H1 (cell line): ENCODE results near the gene ILKAP. TPM values are rescaled to one million over a fixed set of nuclear protein-coding genes. Genes with fewer than 3 reads are reported as not detected.

ENCODE experiments used
- CTCF ChIA-PET: fragments of 300-600 bp; sonication (Branson Sonifier 250); formaldehyde crosslinking; loops from one replicate; lab custom pipeline; 2021; ENCODE audit not compliant: partially characterized antibody; lab: Charles Lee
- POLR2A ChIA-PET: fragments of 300-600 bp; sonication (Branson Sonifier 250); formaldehyde crosslinking; loops from one replicate; lab custom pipeline; 2021; ENCODE audit warnings: inconsistent platforms; ENCODE audit not compliant: partially characterized antibody; lab: Charles Lee
- DNase-seq, 2 experiments: peaks; one replicate each; pipeline versions ENCODE4 v3.0.0 to v3.0.0-alpha.2; 2010 to 2022; ENCODE audit warnings: low spot score in 2 of 2, low read depth in 1 of 2, mixed read lengths in 1 of 2
- FAIRE-seq: peaks from 2 replicates; lab custom pipeline; 2011; peaks lifted over from hg19 to GRCh38; lab: Jason Lieb, UNC
- H2AFZ ChIP-seq: 2 replicates; pipeline ENCODE4 v1.8.1; 2012; ENCODE audit warnings: low read length, inconsistent platforms
- H2AK5ac ChIP-seq: 2 replicates; pipeline ENCODE4 v1.6.1; 2013; ENCODE audit warnings: low read depth, low read length
- H2BK120ac ChIP-seq: replicated peaks from 2 replicates; pipeline ENCODE3; 2013; ENCODE audit warnings: low read depth, low read length, inconsistent platforms
- H2BK12ac ChIP-seq: 2 replicates; pipeline ENCODE4 v1.6.1; 2013; ENCODE audit warnings: low read depth, low read length
- H2BK15ac ChIP-seq: 2 replicates; pipeline ENCODE4 v1.6.1; 2013; ENCODE audit warnings: low read length
- H2BK20ac ChIP-seq: 2 replicates; pipeline ENCODE4 v1.6.1; 2013; ENCODE audit warnings: low read length
- H2BK5ac ChIP-seq: 2 replicates; pipeline ENCODE4 v1.6.1; 2013; ENCODE audit warnings: low read depth, low read length
- H3K14ac ChIP-seq: 2 replicates; pipeline ENCODE4 v1.6.1; 2013; ENCODE audit warnings: inconsistent platforms; ENCODE audit not compliant: insufficient read length
- H3K18ac ChIP-seq: 2 replicates; pipeline ENCODE4 v1.6.1; 2013; ENCODE audit warnings: low read length; ENCODE audit errors: extremely low read depth
- H3K23ac ChIP-seq: 2 replicates; pipeline ENCODE4 v1.6.1; 2013; ENCODE audit warnings: inconsistent platforms; ENCODE audit not compliant: insufficient read length
- H3K23me2 ChIP-seq: 2 replicates; pipeline ENCODE4 v1.6.1; 2013; ENCODE audit warnings: low read depth, low read length
- H3K27ac ChIP-seq: 2 replicates; pipeline ENCODE4 v1.6.1; 2011; ENCODE audit warnings: low read depth, low read length, inconsistent platforms
- H3K27me3 ChIP-seq, 4 experiments: replicated peaks in 1 of 4; 1 replicate in 1 of 4; 2 replicates in 3 of 4; pipeline versions ENCODE4 v1.6.1 to v1.8.1; 2011 to 2013; ENCODE audit warnings: low read length in 3 of 4, mild to moderate bottlenecking in 3 of 4, inconsistent platforms in 2 of 4, mixed read lengths in 2 of 4, moderate library complexity in 1 of 4; ENCODE audit not compliant: control insufficient read depth in 3 of 4, insufficient read depth in 3 of 4; ENCODE audit errors: extremely low read depth in 1 of 4
- H3K36me3 ChIP-seq, 4 experiments: 2 replicates each; pipeline versions ENCODE4 v1.6.1 to v1.8.1; 2011 to 2013; ENCODE audit warnings: mild to moderate bottlenecking in 4 of 4, low read length in 3 of 4, moderate library complexity in 2 of 4, control low read depth in 1 of 4, inconsistent platforms in 1 of 4; ENCODE audit not compliant: insufficient read depth in 4 of 4, control insufficient read depth in 2 of 4
- H3K4ac ChIP-seq: replicated peaks from 2 replicates; pipeline ENCODE3; 2013; ENCODE audit warnings: low read length, low read depth, mixed read lengths, inconsistent platforms; ENCODE audit not compliant: insufficient read length
- H3K4me1 ChIP-seq, 4 experiments: replicated peaks in 1 of 4; 1 replicate in 1 of 4; 2 replicates in 3 of 4; pipeline versions ENCODE4 v1.6.1 to v1.8.1; 2011 to 2013; ENCODE audit warnings: low read length in 3 of 4, inconsistent platforms in 2 of 4, mixed read lengths in 1 of 4; ENCODE audit not compliant: insufficient read depth in 4 of 4, control insufficient read depth in 3 of 4
- H3K4me2 ChIP-seq, 2 experiments: 2 replicates each; pipeline versions ENCODE4 v1.6.1 to v1.8.1; 2011 to 2013; ENCODE audit warnings: low read depth in 2 of 2, low read length in 2 of 2, control low read depth in 1 of 2, inconsistent platforms in 1 of 2, mild to moderate bottlenecking in 1 of 2; ENCODE audit not compliant: insufficient read depth in 1 of 2
- H3K4me3 ChIP-seq, 4 experiments: fragments of 200-600, 300-600 bp in 1 of 4; sonication (generic), shearing (Covaris generic), sonication (Bioruptor Twin) in 1 of 4; 2 replicates each; pipeline versions ENCODE4 v1.5.1 to v1.8.1; 2011 to 2016; ENCODE audit warnings: low read length in 4 of 4, low read depth in 3 of 4, control low read depth in 2 of 4, inconsistent platforms in 2 of 4, mild to moderate bottlenecking in 2 of 4, mixed read lengths in 1 of 4, moderate library complexity in 1 of 4; ENCODE audit not compliant: insufficient read depth in 2 of 4; ENCODE audit errors: extremely low read depth in 1 of 4
- H3K56ac ChIP-seq: replicated peaks from 2 replicates; pipeline ENCODE3; 2013; ENCODE audit warnings: low read depth, mild to moderate bottlenecking, mixed read lengths, low read length, inconsistent platforms; ENCODE audit not compliant: insufficient read length
- H3K79me1 ChIP-seq: 2 replicates; pipeline ENCODE4 v1.6.1; 2013; ENCODE audit warnings: low read depth, low read length, control low read depth
- H3K79me2 ChIP-seq, 2 experiments: 2 replicates each; pipeline versions ENCODE4 v1.6.1 to v1.8.1; 2012 to 2013; ENCODE audit warnings: low read length in 2 of 2, mild to moderate bottlenecking in 2 of 2, inconsistent platforms in 1 of 2; ENCODE audit not compliant: insufficient read depth in 2 of 2, control insufficient read depth in 1 of 2
- H3K9ac ChIP-seq, 4 experiments: replicated peaks in 1 of 4; 1 replicate in 1 of 4; 2 replicates in 3 of 4; pipeline versions ENCODE4 v1.6.1 to v1.8.1; 2011 to 2013; ENCODE audit warnings: low read depth in 3 of 4, low read length in 3 of 4, control low read depth in 2 of 4, mild to moderate bottlenecking in 2 of 4, moderate library complexity in 2 of 4, inconsistent platforms in 1 of 4; ENCODE audit errors: extremely low read depth in 1 of 4
- H3K9me3 ChIP-seq, 2 experiments: 2 replicates each; pipeline versions ENCODE4 v1.6.1 to v1.8.1; 2012 to 2013; ENCODE audit warnings: mild to moderate bottlenecking in 2 of 2, moderate library complexity in 2 of 2, control low read depth in 1 of 2, inconsistent platforms in 1 of 2, low read depth in 1 of 2, low read length in 1 of 2, mixed read lengths in 1 of 2; ENCODE audit not compliant: insufficient read depth in 2 of 2
- H4K20me1 ChIP-seq, 2 experiments: replicated peaks in 1 of 2; 2 replicates each; pipeline versions ENCODE3 to v1.8.1; 2011 to 2013; ENCODE audit warnings: inconsistent platforms in 2 of 2, low read length in 2 of 2, mild to moderate bottlenecking in 1 of 2; ENCODE audit not compliant: insufficient read depth in 2 of 2, control insufficient read depth in 1 of 2
- H4K5ac ChIP-seq: 2 replicates; pipeline ENCODE4 v1.6.1; 2013; ENCODE audit warnings: low read length, low read depth, mixed read lengths, inconsistent platforms; ENCODE audit not compliant: insufficient read length
- H4K8ac ChIP-seq: 2 replicates; pipeline ENCODE4 v1.8.0; 2013; ENCODE audit warnings: mild to moderate bottlenecking, moderate library complexity, low read length, inconsistent platforms; ENCODE audit not compliant: insufficient read depth; ENCODE audit errors: extremely low read depth
- H4K91ac ChIP-seq: replicated peaks from 2 replicates; pipeline ENCODE3; 2013; ENCODE audit warnings: low read length, mixed read lengths, inconsistent platforms; ENCODE audit not compliant: insufficient read length
- EZH2 ChIP-seq: fragments of 200-600 bp; sonication (generic); IDR thresholded peaks from 2 replicates; pipeline ENCODE4 v1.7.1; 2012; ENCODE audit warnings: low read depth, mild to moderate bottlenecking, moderate library complexity, low read length, inconsistent platforms; ENCODE audit not compliant: severe bottlenecking
- HDAC2 ChIP-seq, 2 experiments: fragments of 300-600 bp in 1 of 2; sonication (generic) in 1 of 2; IDR thresholded peaks; 2 replicates each; pipeline ENCODE4 v1.6.1; 2011 to 2012; ENCODE audit warnings: low read depth in 2 of 2, low read length in 2 of 2, mild to moderate bottlenecking in 2 of 2, moderate library complexity in 2 of 2, borderline replicate concordance in 1 of 2, inconsistent platforms in 1 of 2
- POU5F1 ChIP-seq: IDR thresholded peaks from 2 replicates; pipeline ENCODE4 v1.6.1; 2011; ENCODE audit warnings: low read depth, mild to moderate bottlenecking, low read length, moderate library complexity
- RAD21 ChIP-seq, 2 experiments: IDR thresholded peaks in 1 of 2; conservative IDR thresholded peaks in 1 of 2; 2 replicates each; pipeline ENCODE4 v1.6.1; 2011; ENCODE audit warnings: low read depth in 2 of 2, low read length in 2 of 2, improper control_type of control experiment in 1 of 2, inconsistent platforms in 1 of 2, mild to moderate bottlenecking in 1 of 2, moderate library complexity in 1 of 2
- RFX5 ChIP-seq: IDR thresholded peaks from 2 replicates; pipeline ENCODE4 v1.6.1; 2011; ENCODE audit warnings: low read depth, low read length, improper control_type of control experiment, borderline replicate concordance
- WGBS, 2 experiments: shearing (Covaris generic) in 1 of 2; methylation state at CpG; one replicate each; pipeline versions ENCODE4 v1.1.6 to v1.1.7; 2013 to 2015; ENCODE audit warnings: low lambda C conversion rate in 2 of 2, mixed read lengths in 2 of 2, inconsistent platforms in 1 of 2, low coverage in 1 of 2, missing lambda C conversion rate in 1 of 2; ENCODE audit not compliant: insufficient replicate concordance in 2 of 2, insufficient coverage in 1 of 2, insufficient read length in 1 of 2; ENCODE audit errors: extremely low coverage in 1 of 2, missing lambda C conversion rate in 1 of 2; 5-methylcytosine and 5-hydroxymethylcytosine counted together
- polyA plus RNA-seq, 7 experiments: library from polyadenylated mRNA; depleted of rRNA in 3 of 7; stranded (reverse) in 5 of 7; unstranded in 2 of 7; fragments of >200 nt in 5 of 7; fragments of 200-250 nt in 2 of 7; gene quantifications; 1 replicate in 5 of 7; 2 replicates in 1 of 7; 4 replicates in 1 of 7; pipeline versions ENCODE4 v1.2.1 to v1.2.3, GENCODE V29; 2011 to 2013; ENCODE audit warnings: missing spikeins in 2 of 7, mixed read lengths in 2 of 7
- total RNA-seq: library from RNA; stranded (reverse); fragmentation: NEBNext Ultra II Directional; extraction: Animal tissue kit (Norgen Biotek cat#: 25700); gene quantifications from 2 replicates; pipeline ENCODE4 v1.2.1, GENCODE V29; 2021
- TF ChIP-seq, protein P1 (sequence below), 3 experiments: IDR thresholded peaks; 1 replicate in 2 of 3; 2 replicates in 1 of 3; pipeline versions ENCODE4 v1.5.1 to v1.6.1; 2011; ENCODE audit warnings: low read length in 3 of 3, mild to moderate bottlenecking in 3 of 3, inconsistent platforms in 2 of 3, low read depth in 1 of 3, moderate library complexity in 1 of 3; ENCODE audit not compliant: insufficient read depth in 1 of 3; ENCODE audit errors: control extremely low read depth in 1 of 3
- TF ChIP-seq, protein P2 (sequence below): IDR thresholded peaks from 2 replicates; pipeline ENCODE4 v1.6.1; 2012; ENCODE audit warnings: inconsistent platforms

Gene ILKAP
- total and polyA plus RNA-seq, 2 of the 8 experiments (the other 6 are each of a cell fraction or from before 2014, with no cell fraction given), result 23.5 to 33.8 TPM

DNA sequence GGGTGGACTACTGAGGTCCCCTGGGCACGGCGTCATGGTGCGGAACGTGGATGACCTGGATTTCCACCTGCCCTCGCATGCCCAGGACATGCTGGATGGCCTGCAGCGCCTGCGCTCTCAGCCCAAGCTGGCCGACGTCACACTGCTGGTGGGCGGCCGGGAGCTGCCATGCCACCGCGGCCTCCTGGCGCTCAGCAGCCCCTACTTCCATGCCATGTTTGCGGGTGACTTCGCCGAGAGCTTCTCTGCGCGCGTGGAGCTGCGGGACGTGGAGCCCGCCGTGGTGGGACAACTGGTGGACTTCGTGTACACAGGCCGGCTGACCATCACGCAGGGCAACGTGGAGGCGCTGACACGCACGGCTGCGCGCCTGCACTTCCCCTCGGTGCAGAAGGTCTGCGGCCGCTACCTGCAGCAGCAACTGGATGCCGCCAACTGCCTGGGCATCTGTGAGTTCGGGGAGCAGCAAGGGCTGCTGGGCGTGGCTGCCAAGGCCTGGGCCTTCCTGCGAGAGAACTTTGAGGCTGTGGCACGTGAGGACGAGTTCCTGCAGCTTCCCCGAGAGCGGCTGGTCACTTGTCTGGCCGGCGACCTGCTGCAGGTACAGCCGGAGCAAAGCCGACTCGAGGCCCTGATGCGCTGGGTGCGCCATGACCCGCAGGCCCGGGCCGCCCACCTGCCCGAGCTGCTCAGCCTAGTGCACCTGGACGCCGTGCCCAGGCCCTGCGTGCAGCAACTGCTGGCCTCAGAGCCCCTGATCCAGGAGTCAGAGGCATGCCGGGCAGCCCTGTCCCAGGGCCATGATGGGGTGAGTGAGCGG lies 62.6 kb downstream of the ILKAP start:
- Histone ChIP-seq H3K23me2 (no peaks in the 10 kb centered on the region), H3K4me1 (no peaks in the 10 kb centered on the region), H3K4ac (no peak overlapping the region), H2BK20ac (no peak overlapping the region), H4K5ac (no peak overlapping the region), H3K9me3 (no peaks in the 10 kb centered on the region), H3K4me3 (no peak overlapping the region), H3K9ac (no peak overlapping the region; a peak in 1 of 7 replicates), H3K14ac (no peak overlapping the region), H3K36me3 (no peaks in the 10 kb centered on the region; a peak in 1 of 8 replicates), H4K20me1 (no peaks in the 10 kb centered on the region), H2AK5ac (no peak overlapping the region), H2BK15ac (no peak overlapping the region), H3K56ac (no peak overlapping the region), H2BK12ac (peak overlapping the region; percentile 17; the same call in 1 of the 2 replicates), H3K23ac (no peak overlapping the region), H2BK120ac (no peak overlapping the region), H4K8ac (no peak overlapping the region), H3K27me3 (no peaks in the 10 kb centered on the region), H2BK5ac (peak overlapping the region; percentile 21; the same call in 1 of the 2 replicates), H3K27ac (no peak overlapping the region), H3K18ac (no peak overlapping the region), H4K91ac (no peak overlapping the region), H3K79me1 (no peaks in the 10 kb centered on the region), H3K4me2 (no peak overlapping the region), H3K79me2 (no peaks in the 10 kb centered on the region), H2AFZ (no peak overlapping the region)
- ChIA-PET CTCF (interaction anchor here (0.6 to 7.1 kb wide), 17 partner anchors 8 to 218 kb away, joined by 3 to 72 read pairs (median 5); partner anchors contain the start of gene ERFE), POLR2A (interaction anchor here (0.9 kb wide), 1 partner anchor 43 kb away, joined by 4 read pairs; no protein-coding TSS in a partner anchor)
- 93% methylated on average over 58 of the region's 60 CpGs; no CpG with 5 or more reads in 1 of the 2 experiments for WGBS, 2 experiments
- FAIRE-seq, result no peak
- DNase-seq, result no peak
- TF ChIP-seq RFX5, result no peak
- no peak for TF ChIP-seq EZH2
- no peak for TF ChIP-seq HDAC2 (IDR thresholded peaks at IDR 0.05; ENCODE audit: borderline replicate concordance in 1 of 2, low read depth in 2 of 2, low read length in 2 of 2)
- no peak for TF ChIP-seq POU5F1
- TF ChIP-seq, protein P1, sequence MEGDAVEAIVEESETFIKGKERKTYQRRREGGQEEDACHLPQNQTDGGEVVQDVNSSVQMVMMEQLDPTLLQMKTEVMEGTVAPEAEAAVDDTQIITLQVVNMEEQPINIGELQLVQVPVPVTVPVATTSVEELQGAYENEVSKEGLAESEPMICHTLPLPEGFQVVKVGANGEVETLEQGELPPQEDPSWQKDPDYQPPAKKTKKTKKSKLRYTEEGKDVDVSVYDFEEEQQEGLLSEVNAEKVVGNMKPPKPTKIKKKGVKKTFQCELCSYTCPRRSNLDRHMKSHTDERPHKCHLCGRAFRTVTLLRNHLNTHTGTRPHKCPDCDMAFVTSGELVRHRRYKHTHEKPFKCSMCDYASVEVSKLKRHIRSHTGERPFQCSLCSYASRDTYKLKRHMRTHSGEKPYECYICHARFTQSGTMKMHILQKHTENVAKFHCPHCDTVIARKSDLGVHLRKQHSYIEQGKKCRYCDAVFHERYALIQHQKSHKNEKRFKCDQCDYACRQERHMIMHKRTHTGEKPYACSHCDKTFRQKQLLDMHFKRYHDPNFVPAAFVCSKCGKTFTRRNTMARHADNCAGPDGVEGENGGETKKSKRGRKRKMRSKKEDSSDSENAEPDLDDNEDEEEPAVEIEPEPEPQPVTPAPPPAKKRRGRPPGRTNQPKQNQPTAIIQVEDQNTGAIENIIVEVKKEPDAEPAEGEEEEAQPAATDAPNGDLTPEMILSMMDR (IDR thresholded peaks at IDR 0.05; ENCODE audit: control extremely low read depth in 1 of 3, insufficient read depth in 1 of 3, low read depth in 1 of 3, low read length in 3 of 3), result no peak
- no peak for TF ChIP-seq RAD21 (IDR thresholded peaks at IDR 0.05 in 1 of 2, conservative IDR thresholded peaks at IDR 0.05 in 1 of 2; ENCODE audit: low read depth in 2 of 2, low read length in 2 of 2)
- TF ChIP-seq, protein P2, sequence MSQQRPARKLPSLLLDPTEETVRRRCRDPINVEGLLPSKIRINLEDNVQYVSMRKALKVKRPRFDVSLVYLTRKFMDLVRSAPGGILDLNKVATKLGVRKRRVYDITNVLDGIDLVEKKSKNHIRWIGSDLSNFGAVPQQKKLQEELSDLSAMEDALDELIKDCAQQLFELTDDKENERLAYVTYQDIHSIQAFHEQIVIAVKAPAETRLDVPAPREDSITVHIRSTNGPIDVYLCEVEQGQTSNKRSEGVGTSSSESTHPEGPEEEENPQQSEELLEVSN, result no peak
